Lower lobe of right lung (tissue), 2 donors: ENCODE results near the gene ZNF212. TPM values are rescaled to one million over a fixed set of nuclear protein-coding genes. Genes with fewer than 3 reads are reported as not detected.
"Not testable (repeated sequence)": the region's sequence is repeated elsewhere in the genome, so short reads cannot be mapped to it uniquely, and the experiment has no call there.

Experiments used
- ATAC-seq, 2 donors: fragments of 200-7000 bp; cut with Tn5 transposase; one replicate each; pipeline ENCODE4 v1.9.1; 2020 to 2022; ENCODE audit warnings: mild to moderate bottlenecking in 2 of 2, moderate library complexity in 2 of 2
- DNase-seq: peaks from one replicate; pipeline ENCODE4 v3.0.0-alpha.2; 2020
- H3K27ac ChIP-seq: fragments of 200-600 bp; one replicate; pipeline ENCODE4 v1.8.0; 2022
- H3K27me3 ChIP-seq: fragments of 200-600 bp; one replicate; pipeline ENCODE4 v1.8.0; 2022; ENCODE audit warnings: low read depth
- H3K36me3 ChIP-seq: fragments of 200-600 bp; one replicate; pipeline ENCODE4 v1.8.0; 2022; ENCODE audit warnings: mild to moderate bottlenecking
- H3K4me1 ChIP-seq: fragments of 200-600 bp; one replicate; pipeline ENCODE4 v1.8.0; 2022
- H3K4me3 ChIP-seq: fragments of 200-600 bp; one replicate; pipeline ENCODE4 v1.8.0; 2022; ENCODE audit warnings: mild to moderate bottlenecking
- H3K9me3 ChIP-seq: fragments of 200-600 bp; one replicate; pipeline ENCODE4 v1.8.0; 2022
- intact Hi-C: fragments of 100-400 bp; cut with DNase I; formaldehyde crosslinking; loops from one replicate; pipeline ENCODE4 v1.11.0; 2022
- total RNA-seq: library from RNA; stranded (reverse); fragmentation: NEBNext Ultra II Directional; extraction: Animal tissue kit (Norgen Biotek cat#: 25700); gene quantifications from one replicate; pipeline ENCODE4 v1.2.1, GENCODE V29; 2021
- TF ChIP-seq, protein P1 (sequence below): fragments of 200-600 bp; IDR thresholded peaks from one replicate; pipeline ENCODE4 v1.8.0; 2022; ENCODE audit warnings: antibody characterized with exemption, mild to moderate bottlenecking
- donor health status: DM: no; HTN: yes; CAD: no; lungs with severe emphysema.

ZNF212 gene
- total RNA-seq, 1 donor from 2014 or later = 10.5 TPM

DNA sequence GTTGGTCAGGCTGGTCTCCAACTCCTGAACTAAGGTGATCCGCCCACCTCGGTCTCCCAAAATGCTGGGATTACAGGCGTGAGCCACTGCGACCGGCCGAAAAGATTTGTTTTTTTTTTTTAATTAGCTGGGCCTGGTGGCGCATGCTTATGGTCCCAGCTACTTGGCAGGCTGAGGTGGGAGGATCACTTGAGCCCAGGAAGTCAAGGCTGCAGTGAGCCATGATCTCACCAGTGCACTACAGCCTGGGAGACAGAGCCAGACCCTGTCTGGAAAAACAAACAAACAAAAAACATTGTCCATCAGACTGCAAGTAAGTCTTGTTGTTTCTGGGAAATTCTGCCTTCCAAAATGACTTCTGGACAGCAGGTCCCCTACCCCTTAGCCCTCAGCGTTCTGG, 16.3 kb upstream of the ZNF212 start:
- intact Hi-C loops = no loop called here
- no peak overlapping the region for H3K4me3 ChIP-seq
- TF ChIP-seq, protein P1, sequence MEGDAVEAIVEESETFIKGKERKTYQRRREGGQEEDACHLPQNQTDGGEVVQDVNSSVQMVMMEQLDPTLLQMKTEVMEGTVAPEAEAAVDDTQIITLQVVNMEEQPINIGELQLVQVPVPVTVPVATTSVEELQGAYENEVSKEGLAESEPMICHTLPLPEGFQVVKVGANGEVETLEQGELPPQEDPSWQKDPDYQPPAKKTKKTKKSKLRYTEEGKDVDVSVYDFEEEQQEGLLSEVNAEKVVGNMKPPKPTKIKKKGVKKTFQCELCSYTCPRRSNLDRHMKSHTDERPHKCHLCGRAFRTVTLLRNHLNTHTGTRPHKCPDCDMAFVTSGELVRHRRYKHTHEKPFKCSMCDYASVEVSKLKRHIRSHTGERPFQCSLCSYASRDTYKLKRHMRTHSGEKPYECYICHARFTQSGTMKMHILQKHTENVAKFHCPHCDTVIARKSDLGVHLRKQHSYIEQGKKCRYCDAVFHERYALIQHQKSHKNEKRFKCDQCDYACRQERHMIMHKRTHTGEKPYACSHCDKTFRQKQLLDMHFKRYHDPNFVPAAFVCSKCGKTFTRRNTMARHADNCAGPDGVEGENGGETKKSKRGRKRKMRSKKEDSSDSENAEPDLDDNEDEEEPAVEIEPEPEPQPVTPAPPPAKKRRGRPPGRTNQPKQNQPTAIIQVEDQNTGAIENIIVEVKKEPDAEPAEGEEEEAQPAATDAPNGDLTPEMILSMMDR = no peak
- H3K4me1 ChIP-seq = no peaks in the 10 kb centered on the region
- ATAC-seq (no peak), DNase-seq (no peak)
- peaks cover 72% of the 10 kb centered on the region for H3K36me3 ChIP-seq
- H3K27me3 ChIP-seq = no peaks in the 10 kb centered on the region
- no peaks in the 10 kb centered on the region for H3K9me3 ChIP-seq
- H3K27ac ChIP-seq = no peak overlapping the region

DNA sequence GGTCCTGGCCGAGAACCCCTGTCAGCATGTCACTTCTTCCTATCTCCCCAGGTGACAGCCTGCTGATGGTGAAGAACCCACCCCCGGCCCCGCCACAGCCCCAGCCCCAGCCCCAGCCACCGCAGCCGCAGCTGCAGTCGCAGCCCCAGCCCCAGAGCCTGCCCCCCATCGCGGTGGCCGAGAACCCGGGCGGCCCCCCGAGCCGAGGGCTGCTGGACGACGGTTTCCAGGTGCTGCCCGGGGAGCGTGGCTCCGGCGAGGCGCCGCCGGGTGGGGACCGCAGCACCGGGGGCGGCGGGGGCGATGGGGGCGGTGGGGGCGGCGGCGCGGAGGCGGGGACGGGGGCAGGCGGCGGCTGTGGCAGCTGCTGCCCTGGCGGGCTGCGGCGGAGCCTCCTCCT, 15.7 kb upstream of the ZNF212 start:
- TF ChIP-seq, protein P1 = no peak
- DNase-seq = no peak
- Histone ChIP-seq H3K4me3 (no peak overlapping the region), H3K27ac (no peak overlapping the region), H3K27me3 (no peaks in the 10 kb centered on the region), H3K4me1 (no peaks in the 10 kb centered on the region), H3K9me3 (no peaks in the 10 kb centered on the region), H3K36me3 (peaks cover 66% of the 10 kb centered on the region)
- intact Hi-C loops = no loop called here
- ATAC-seq = no peak

DNA sequence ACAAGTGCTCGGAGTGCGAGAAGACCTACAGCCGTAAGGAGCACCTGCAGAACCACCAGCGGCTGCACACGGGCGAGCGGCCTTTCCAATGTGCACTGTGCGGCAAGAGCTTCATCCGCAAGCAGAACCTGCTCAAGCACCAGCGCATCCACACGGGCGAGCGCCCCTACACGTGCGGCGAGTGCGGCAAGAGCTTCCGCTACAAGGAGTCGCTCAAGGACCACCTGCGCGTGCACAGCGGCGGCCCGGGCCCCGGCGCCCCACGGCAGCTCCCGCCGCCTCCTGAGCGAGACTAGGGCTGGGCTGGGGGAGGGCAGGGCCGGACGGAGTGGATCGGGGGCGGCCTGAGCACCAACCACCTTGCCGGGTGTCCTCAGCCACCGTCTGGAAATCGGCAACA, 15.1 kb upstream of the ZNF212 start:
- no peak for ATAC-seq
- Histone ChIP-seq H3K36me3 (peaks cover 60% of the 10 kb centered on the region), H3K9me3 (no peaks in the 10 kb centered on the region), H3K27ac (no peak overlapping the region), H3K4me1 (no peaks in the 10 kb centered on the region), H3K4me3 (no peak overlapping the region), H3K27me3 (no peaks in the 10 kb centered on the region)
- no peak for DNase-seq
- TF ChIP-seq, protein P1 = no peak
- intact Hi-C loops = no loop called here

DNA sequence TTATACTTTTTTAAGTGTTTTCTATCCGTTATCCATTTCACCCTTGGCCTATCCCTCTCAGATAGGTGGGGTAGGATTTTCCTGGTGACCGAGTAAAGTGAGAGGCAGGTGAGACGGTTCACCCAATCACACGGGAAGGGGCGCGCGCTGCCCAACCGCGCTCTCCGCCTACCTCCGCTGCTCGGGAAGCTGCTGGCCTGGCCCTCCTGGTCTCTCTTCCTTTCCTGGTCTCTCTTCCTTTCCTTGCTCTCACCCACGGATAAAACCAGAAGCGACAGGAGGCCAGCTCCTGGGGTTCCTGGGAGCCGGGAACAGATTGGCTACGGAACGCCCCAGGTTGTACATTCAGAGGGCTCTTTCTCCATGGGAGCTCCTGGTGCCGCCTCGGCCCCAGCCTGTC, 14.3 kb upstream of the ZNF212 start:
- H3K27me3 ChIP-seq = no peaks in the 10 kb centered on the region
- TF ChIP-seq, protein P1 = no peak
- no peaks in the 10 kb centered on the region for H3K9me3 ChIP-seq
- intact Hi-C loops = no loop called here
- no peak overlapping the region for H3K27ac ChIP-seq
- no peak overlapping the region for H3K4me3 ChIP-seq
- peaks cover 52% of the 10 kb centered on the region for H3K36me3 ChIP-seq
- DNase-seq (no peak), ATAC-seq (no peak)
- H3K4me1 ChIP-seq = no peaks in the 10 kb centered on the region

DNA sequence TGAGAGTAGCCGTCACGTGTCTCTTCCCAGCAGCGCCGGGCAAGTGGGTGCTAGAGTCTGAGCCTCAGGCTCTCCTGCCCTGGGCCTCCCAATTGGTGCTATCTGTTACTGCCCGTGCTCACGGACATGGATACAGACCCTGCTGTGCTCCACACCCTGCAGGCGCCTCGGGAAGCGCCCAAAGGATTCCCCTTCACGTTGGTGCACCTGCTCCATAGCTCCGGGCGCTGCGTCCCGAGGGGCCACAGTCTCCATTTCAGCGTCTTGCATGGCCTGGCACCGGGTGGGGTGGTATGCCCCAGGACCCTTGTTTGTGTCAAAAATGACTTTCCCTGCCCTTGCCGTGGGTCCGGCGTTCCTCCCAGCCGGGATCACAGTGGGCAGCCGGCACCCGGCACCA, 13.8 kb upstream of the ZNF212 start:
- peaks cover 47% of the 10 kb centered on the region for H3K36me3 ChIP-seq
- intact Hi-C loops = no loop called here

DNA sequence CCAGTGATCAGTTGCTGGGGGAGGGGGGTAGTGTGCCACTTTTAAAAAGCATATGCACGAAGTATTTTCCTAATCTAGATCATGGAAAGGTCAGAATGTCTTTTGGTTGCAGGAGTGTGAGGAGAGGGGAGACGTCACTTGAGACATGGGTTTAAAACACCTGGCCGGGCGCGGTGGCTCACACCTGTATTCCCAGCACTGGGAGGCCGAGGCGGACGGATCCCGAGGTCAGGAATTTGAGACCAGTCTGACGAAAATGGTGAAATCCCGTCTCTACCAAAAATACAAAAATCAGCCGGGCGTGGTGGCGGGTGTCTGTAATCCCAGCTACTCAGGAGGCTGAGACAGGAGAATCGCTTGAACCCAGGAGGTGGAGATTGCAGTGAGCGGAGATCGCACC, 13.1 kb upstream of the ZNF212 start:
- H3K27me3 ChIP-seq, intact Hi-C loops, DNase-seq, H3K4me3 ChIP-seq, ATAC-seq, H3K9me3 ChIP-seq, H3K4me1 ChIP-seq, H3K27ac ChIP-seq: not testable (repeated sequence)
- peaks cover 40% of the 10 kb centered on the region for H3K36me3 ChIP-seq

More for the DNA sequence above, 13.8 kb upstream of the ZNF212 start:
- Histone ChIP-seq H3K4me3 (no peak overlapping the region), H3K27ac (no peak overlapping the region), H3K27me3 (no peaks in the 10 kb centered on the region), H3K9me3 (no peaks in the 10 kb centered on the region), H3K4me1 (no peaks in the 10 kb centered on the region)
- TF ChIP-seq, protein P1 = no peak
- DNase-seq (no peak), ATAC-seq (no peak)
